Measurements from ENCODE around the gene CTSS. TPM values are rescaled to one million over a fixed set of nuclear protein-coding genes. Genes with fewer than 3 reads are reported as not detected.
"Not testable (repeated sequence)": the region's sequence is repeated elsewhere in the genome, so short reads cannot be mapped to it uniquely, and the experiment has no call there.

CTSS gene
- total RNA-seq, 1 experiment from 2014 or later: not detected

DNA sequence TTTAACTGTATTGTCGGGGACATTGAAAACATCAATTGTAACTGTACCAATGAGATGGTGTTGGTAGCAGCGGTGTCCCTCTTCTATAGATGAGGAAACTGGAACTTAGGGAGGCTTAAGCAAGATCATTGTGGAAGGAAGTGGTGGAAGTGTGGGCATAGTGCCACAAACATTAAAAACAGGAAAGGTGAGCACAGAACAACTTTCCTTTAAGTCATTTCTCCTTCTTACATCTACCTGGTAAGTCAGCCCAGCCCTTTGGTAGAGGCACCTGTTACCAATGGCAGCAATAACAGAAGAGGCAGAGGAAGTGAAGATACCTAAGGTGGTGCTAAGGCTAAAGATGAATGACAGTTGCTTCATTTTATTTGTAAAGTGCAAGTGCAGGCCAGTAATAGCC lies 12.0 kb upstream of the CTSS start:
- H3K9me3 Mint-ChIP-seq: peaks cover 7 to 10% of the 10 kb centered on the region in 2 experiments
- Histone ChIP-seq H4K8ac (replicated peaks; ENCODE audit: insufficient read length, low read depth, low read length) (no peak overlapping the region), H3K18ac (ENCODE audit: insufficient read length, low read depth, low read length) (no peak overlapping the region), H2AFZ (ENCODE audit: low read length) (no peak overlapping the region), H3K9me3 (ENCODE audit: control insufficient read depth, low read depth, low read length) (no peaks in the 10 kb centered on the region), H3K9ac (ENCODE audit: extremely low read depth, insufficient read length, low read length) (no peak overlapping the region), H2BK5ac (ENCODE audit: insufficient read length, low read length) (no peak overlapping the region), H4K5ac (ENCODE audit: insufficient read length, low read depth, low read length) (no peak overlapping the region), H3K14ac (ENCODE audit: insufficient read depth, low read length) (no peak overlapping the region), H3K4ac (ENCODE audit: low read depth, low read length) (no peak overlapping the region), H4K91ac (ENCODE audit: insufficient read length, low read depth, low read length) (no peak overlapping the region), H3K27ac (ENCODE audit: insufficient read length, low read depth, low read length) (no peak overlapping the region), H3K4me2 (ENCODE audit: insufficient read depth, insufficient read length, low read length) (no peak overlapping the region), H3K23ac (ENCODE audit: insufficient read length, low read depth, low read length) (no peak overlapping the region), H2BK20ac (ENCODE audit: low read depth, low read length, poor library complexity, severe bottlenecking) (no peak overlapping the region), H4K20me1 (ENCODE audit: control insufficient read depth, insufficient read depth, insufficient read length) (no peaks in the 10 kb centered on the region), H3K56ac (ENCODE audit: insufficient read length, low read depth, low read length) (no peak overlapping the region), H2BK15ac (ENCODE audit: low read depth, low read length) (no peak overlapping the region), H3K79me1 (ENCODE audit: insufficient read depth, low read depth, low read length, poor library complexity, severe bottlenecking) (no peaks in the 10 kb centered on the region), H3T11ph (ENCODE audit: low read length) (no peak overlapping the region), H2BK12ac (ENCODE audit: insufficient read length, low read depth, low read length) (no peak overlapping the region), H3K79me2 (ENCODE audit: insufficient read depth, low read length) (no peaks in the 10 kb centered on the region), H2BK120ac (ENCODE audit: low read depth, low read length, poor library complexity, severe bottlenecking) (no peak overlapping the region), H3K27me3 (ENCODE audit: insufficient read depth, low read length) (no peaks in the 10 kb centered on the region), H3K4me1 (ENCODE audit: insufficient read depth, low read length) (no peaks in the 10 kb centered on the region), H2AK5ac (ENCODE audit: insufficient read length, low read length) (no peak overlapping the region), H3K23me2 (ENCODE audit: insufficient read length, low read depth, low read length, poor library complexity, severe bottlenecking) (no peaks in the 10 kb centered on the region)
- peak overlapping the region in 1 of 3 experiments; percentile 11; a peak in 1 of 7 replicates for H3K27ac Mint-ChIP-seq
- WGBS (ENCODE audit: extremely low coverage, insufficient read length, low lambda C conversion rate): no CpG with 5 or more reads among the region's 2 CpGs
- TF ChIP-seq, protein P1, sequence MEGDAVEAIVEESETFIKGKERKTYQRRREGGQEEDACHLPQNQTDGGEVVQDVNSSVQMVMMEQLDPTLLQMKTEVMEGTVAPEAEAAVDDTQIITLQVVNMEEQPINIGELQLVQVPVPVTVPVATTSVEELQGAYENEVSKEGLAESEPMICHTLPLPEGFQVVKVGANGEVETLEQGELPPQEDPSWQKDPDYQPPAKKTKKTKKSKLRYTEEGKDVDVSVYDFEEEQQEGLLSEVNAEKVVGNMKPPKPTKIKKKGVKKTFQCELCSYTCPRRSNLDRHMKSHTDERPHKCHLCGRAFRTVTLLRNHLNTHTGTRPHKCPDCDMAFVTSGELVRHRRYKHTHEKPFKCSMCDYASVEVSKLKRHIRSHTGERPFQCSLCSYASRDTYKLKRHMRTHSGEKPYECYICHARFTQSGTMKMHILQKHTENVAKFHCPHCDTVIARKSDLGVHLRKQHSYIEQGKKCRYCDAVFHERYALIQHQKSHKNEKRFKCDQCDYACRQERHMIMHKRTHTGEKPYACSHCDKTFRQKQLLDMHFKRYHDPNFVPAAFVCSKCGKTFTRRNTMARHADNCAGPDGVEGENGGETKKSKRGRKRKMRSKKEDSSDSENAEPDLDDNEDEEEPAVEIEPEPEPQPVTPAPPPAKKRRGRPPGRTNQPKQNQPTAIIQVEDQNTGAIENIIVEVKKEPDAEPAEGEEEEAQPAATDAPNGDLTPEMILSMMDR (conservative IDR thresholded peaks at IDR 0.05): no peak
- DNase-seq: no peak
- no peaks in the 10 kb centered on the region for H3K4me1 Mint-ChIP-seq
- peaks cover 6% of the 10 kb centered on the region in 3 experiments; a peak in 6 of 7 replicates for H3K36me3 Mint-ChIP-seq (ENCODE audit: insufficient read depth in 1 of 3, low read depth in 3 of 3)
- no peaks in the 10 kb centered on the region for H3K27me3 Mint-ChIP-seq (ENCODE audit: low read depth)
- no peak overlapping the region for H3K4me3 Mint-ChIP-seq

DNA sequence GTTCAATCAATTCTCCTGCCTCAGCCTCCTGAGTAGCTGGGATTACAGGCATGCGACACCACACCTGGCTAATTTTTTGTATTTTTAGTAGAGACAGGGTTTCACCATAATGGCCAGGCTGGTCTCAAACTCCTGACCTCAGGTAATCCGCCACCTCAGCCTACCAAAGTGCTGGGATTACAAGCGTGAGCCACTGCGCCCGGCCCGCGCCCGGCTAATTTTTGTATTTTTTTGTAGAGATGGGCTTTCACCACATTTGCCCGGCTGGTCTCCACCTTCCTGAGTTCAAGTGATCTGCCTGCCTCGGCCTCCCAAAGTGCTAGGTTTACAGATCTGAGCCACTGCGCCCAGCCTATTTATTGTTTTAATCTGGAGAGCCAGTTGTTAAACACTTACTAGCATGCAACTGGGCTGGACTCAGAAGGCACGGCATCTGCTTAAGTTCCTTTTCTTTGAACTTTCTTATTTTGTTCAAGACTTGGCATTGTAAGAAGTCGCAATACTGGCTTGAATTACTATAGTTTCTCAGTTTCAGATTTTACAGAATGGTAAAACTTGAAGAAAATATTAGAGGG lies 10.4 kb upstream of the CTSS start:
- WGBS (ENCODE audit: extremely low coverage, insufficient read length, low lambda C conversion rate): no CpG with 5 or more reads among the region's 13 CpGs
- not testable (repeated sequence) for H3K79me2 ChIP-seq (ENCODE audit: insufficient read depth, low read length); H2BK120ac ChIP-seq (ENCODE audit: low read depth, low read length, poor library complexity, severe bottlenecking); H3T11ph ChIP-seq (ENCODE audit: low read length); H3K23me2 ChIP-seq (ENCODE audit: insufficient read length, low read depth, low read length, poor library complexity, severe bottlenecking); H3K27ac Mint-ChIP-seq; H3K18ac ChIP-seq (ENCODE audit: insufficient read length, low read depth, low read length); H4K20me1 ChIP-seq (ENCODE audit: control insufficient read depth, insufficient read depth, insufficient read length); H2AK5ac ChIP-seq (ENCODE audit: insufficient read length, low read length); H3K36me3 Mint-ChIP-seq (ENCODE audit: insufficient read depth in 1 of 3, low read depth in 3 of 3); DNase-seq; H2BK12ac ChIP-seq (ENCODE audit: insufficient read length, low read depth, low read length); H3K9ac ChIP-seq (ENCODE audit: extremely low read depth, insufficient read length, low read length); H3K9me3 Mint-ChIP-seq; H2BK15ac ChIP-seq (ENCODE audit: low read depth, low read length); H4K8ac ChIP-seq (replicated peaks; ENCODE audit: insufficient read length, low read depth, low read length); H3K4ac ChIP-seq (ENCODE audit: low read depth, low read length); H2BK5ac ChIP-seq (ENCODE audit: insufficient read length, low read length); H2AFZ ChIP-seq (ENCODE audit: low read length); H3K4me2 ChIP-seq (ENCODE audit: insufficient read depth, insufficient read length, low read length); H3K4me1 ChIP-seq (ENCODE audit: insufficient read depth, low read length); H4K5ac ChIP-seq (ENCODE audit: insufficient read length, low read depth, low read length); H3K27me3 Mint-ChIP-seq (ENCODE audit: low read depth); H4K91ac ChIP-seq (ENCODE audit: insufficient read length, low read depth, low read length); H3K4me1 Mint-ChIP-seq; H3K56ac ChIP-seq (ENCODE audit: insufficient read length, low read depth, low read length); H3K14ac ChIP-seq (ENCODE audit: insufficient read depth, low read length); H2BK20ac ChIP-seq (ENCODE audit: low read depth, low read length, poor library complexity, severe bottlenecking); H3K23ac ChIP-seq (ENCODE audit: insufficient read length, low read depth, low read length); H3K4me3 Mint-ChIP-seq; H3K79me1 ChIP-seq (ENCODE audit: insufficient read depth, low read depth, low read length, poor library complexity, severe bottlenecking); H3K27me3 ChIP-seq (ENCODE audit: insufficient read depth, low read length); H3K9me3 ChIP-seq (ENCODE audit: control insufficient read depth, low read depth, low read length); H3K27ac ChIP-seq (ENCODE audit: insufficient read length, low read depth, low read length)
